Urinary bladder (tissue), 4 donors: ENCODE measurements around the gene MFSD11. TPM values are rescaled to one million over a fixed set of nuclear protein-coding genes. Genes with fewer than 3 reads are reported as not detected.

ENCODE experiments used
- DNase-seq: peaks from one replicate; pipeline ENCODE4 v3.0.0-alpha.2; 2015; ENCODE audit errors: extremely low spot score
- H3K27ac ChIP-seq: one replicate; pipeline ENCODE4 v1.5.1; 2013; ENCODE audit warnings: low read depth, mild to moderate bottlenecking, moderate library complexity
- H3K36me3 ChIP-seq: one replicate; pipeline ENCODE4 v1.6.1; 2013; ENCODE audit warnings: mild to moderate bottlenecking, moderate library complexity; ENCODE audit not compliant: insufficient read depth
- H3K4me1 ChIP-seq: one replicate; pipeline ENCODE4 v1.6.1; 2013; ENCODE audit warnings: mild to moderate bottlenecking, moderate library complexity; ENCODE audit not compliant: insufficient read depth
- H3K4me3 ChIP-seq: one replicate; pipeline ENCODE4 v1.5.1; 2013; ENCODE audit warnings: low read depth, low read length
- WGBS: extraction: QIAGEN DNeasy Blood & Tissue Kit; methylation state at CpG from one replicate; pipeline ENCODE4 v1.1.7; 2013; 5-methylcytosine and 5-hydroxymethylcytosine counted together
- polyA plus RNA-seq: library from polyadenylated mRNA; stranded (reverse); fragments of 200-250 nt; gene quantifications from one replicate; pipeline ENCODE4 v1.2.3, GENCODE V29; 2013
- small RNA-seq: library from RNA; depleted of rRNA; stranded (forward); fragments of <200 nt; gene quantifications from one replicate; pipeline ENCODE3, GENCODE V24; 2014
- total RNA-seq: library from RNA; depleted of rRNA; stranded (reverse); fragments of >200 nt; gene quantifications from one replicate; pipeline ENCODE4 v1.2.3, GENCODE V29; 2014
- donor health status: healthy with polysubstance abuse.
- donor health status: healthy.

The MFSD11 gene
- total and polyA plus RNA-seq, 2 donors, result 16.6 to 69.5 TPM

DNA sequence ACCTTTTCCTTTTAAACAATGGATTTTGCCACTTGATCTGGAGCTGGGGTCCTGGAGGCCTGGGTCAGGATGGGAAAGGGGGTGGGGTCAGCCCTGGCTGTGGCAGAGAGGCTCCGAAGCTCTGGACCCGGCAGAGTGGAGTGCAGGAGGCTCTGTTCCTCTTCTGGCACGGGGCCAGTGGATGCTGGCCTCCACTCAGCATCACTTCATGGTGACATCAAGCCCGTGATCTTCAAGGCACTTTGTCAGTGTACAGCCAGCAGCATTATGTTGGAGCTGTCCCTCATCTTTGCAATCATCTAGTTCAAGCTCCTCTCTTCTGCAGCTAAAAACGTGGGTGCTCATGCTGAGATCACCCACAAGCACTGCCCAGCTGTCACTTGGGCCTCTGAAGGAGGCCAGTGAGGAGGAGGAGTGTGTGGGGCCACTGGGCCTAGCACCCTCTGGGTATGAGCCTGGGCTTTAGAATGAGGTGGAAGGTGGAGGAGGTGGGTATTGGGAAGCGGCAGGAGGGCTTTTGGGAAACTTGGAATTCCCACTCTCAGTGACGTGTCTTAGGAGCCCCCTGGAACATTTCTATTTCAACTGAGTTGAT lies 84.4 kb downstream of the MFSD11 start:
- Histone ChIP-seq H3K4me1 (no peaks in the 10 kb centered on the region), H3K27ac (no peak overlapping the region), H3K4me3 (no peak overlapping the region), H3K36me3 (no peaks in the 10 kb centered on the region)
- DNase-seq, result no peak
- WGBS, result 62% methylated on average over 7 of the region's 7 CpGs

- Histone ChIP-seq H3K36me3 (no peaks in the 10 kb centered on the region), H3K4me3 (no peak overlapping the region), H3K4me1 (no peaks in the 10 kb centered on the region), H3K27ac (no peak overlapping the region)
- no peak for DNase-seq
- WGBS, result 78% methylated on average over 12 of the region's 12 CpGs
Observed at GRCh38 chr17:76824093-76824492, 86.2 kb downstream of the MFSD11 start.

- no peaks in the 10 kb centered on the region for H3K36me3 ChIP-seq
- no peak overlapping the region for H3K27ac ChIP-seq
- 56% methylated on average over 24 of the region's 24 CpGs for WGBS
- no peak overlapping the region for H3K4me3 ChIP-seq
- no peaks in the 10 kb centered on the region for H3K4me1 ChIP-seq
- DNase-seq, result no peak
Observed at GRCh38 chr17:76826330-76827068, 88.6 kb downstream of the MFSD11 start.

GRCh38 chr17:76827736-76828135 lies 89.8 kb downstream of the MFSD11 start:
- Histone ChIP-seq H3K4me3 (no peak overlapping the region), H3K27ac (no peak overlapping the region), H3K4me1 (no peaks in the 10 kb centered on the region), H3K36me3 (no peaks in the 10 kb centered on the region)
- DNase-seq, result no peak
- 76% methylated on average over 14 of the region's 14 CpGs for WGBS

Small RNAs within 50 kb of the gene (small RNA-seq; reads per million reads assigned to genes)
- not detected for gene AC005837.3
- gene RF02271, result not detected
- not detected for gene RNU6-97P
- 0.12 reads per million for gene RNY4P36

Other genes with a start within 250 kb of the MFSD11 start
- 4.2 TPM for gene RHBDF2, start 236.7 kb upstream of the MFSD11 start, total RNA-seq
- 17.2 TPM for gene RHBDF2, start 236.7 kb upstream of the MFSD11 start, polyA plus RNA-seq
- gene CYGB, start 200.4 kb upstream of the MFSD11 start, total RNA-seq, result 14.4 TPM
- gene CYGB, start 200.4 kb upstream of the MFSD11 start, polyA plus RNA-seq, result 68.7 TPM
- gene PRCD, start 198.1 kb upstream of the MFSD11 start, total RNA-seq, result 7.1 TPM
- 10.6 TPM for gene PRCD, start 198.1 kb upstream of the MFSD11 start, polyA plus RNA-seq
- 10.3 TPM for gene ST6GALNAC2, start 152.3 kb upstream of the MFSD11 start, total RNA-seq
- gene ST6GALNAC2, start 152.3 kb upstream of the MFSD11 start, polyA plus RNA-seq, result 7.6 TPM
- gene ST6GALNAC1, start 94.4 kb upstream of the MFSD11 start, total RNA-seq, result 0.42 TPM
- 4.2 TPM for gene ST6GALNAC1, start 94.4 kb upstream of the MFSD11 start, polyA plus RNA-seq
- 188 TPM for gene MXRA7, start 27.2 kb upstream of the MFSD11 start, total RNA-seq
- 432 TPM for gene MXRA7, start 27.2 kb upstream of the MFSD11 start, polyA plus RNA-seq
- gene JMJD6, start 11.5 kb upstream of the MFSD11 start, total RNA-seq, result 13.5 TPM
- gene JMJD6, start 11.5 kb upstream of the MFSD11 start, polyA plus RNA-seq, result 41.4 TPM
- 22.6 TPM for gene METTL23, start 11.3 kb upstream of the MFSD11 start, total RNA-seq
- gene METTL23, start 11.3 kb upstream of the MFSD11 start, polyA plus RNA-seq, result 38.4 TPM
- gene SRSF2, start 788 bp upstream of the MFSD11 start, total RNA-seq, result 134 TPM
- gene SRSF2, start 788 bp upstream of the MFSD11 start, polyA plus RNA-seq, result 148 TPM
- gene MGAT5B, start 130.3 kb downstream of the MFSD11 start, total RNA-seq, result 0.63 TPM
- gene MGAT5B, start 130.3 kb downstream of the MFSD11 start, polyA plus RNA-seq, result 0.38 TPM